Sigmoid colon (tissue), 7 donors: ENCODE data around the gene SLC27A2. TPM values are rescaled to one million over a fixed set of nuclear protein-coding genes. Genes with fewer than 3 reads are reported as not detected.
"Not testable (repeated sequence)": the region's sequence is repeated elsewhere in the genome, so short reads cannot be mapped to it uniquely, and the experiment has no call there.

Source experiments
- DNase-seq: peaks from one replicate; pipeline ENCODE4 v3.0.0-alpha.2; 2019
- H3K27ac ChIP-seq, 4 donors: fragments of 200-600 bp; sonication (generic); one replicate each; pipeline ENCODE4 v1.5.1; 2016 to 2019; ENCODE audit warnings: mild to moderate bottlenecking in 1 of 4
- H3K27me3 ChIP-seq, 3 donors: fragments of 200-600 bp; sonication (generic); one replicate each; pipeline ENCODE4 v1.5.1; 2019; ENCODE audit warnings: mild to moderate bottlenecking in 1 of 3
- H3K36me3 ChIP-seq, 4 donors: fragments of 200-600 bp; sonication (generic); one replicate each; pipeline ENCODE4 v1.5.1; 2016 to 2019
- H3K4me1 ChIP-seq, 4 donors: fragments of 200-600 bp; sonication (generic); one replicate each; pipeline ENCODE4 v1.5.1; 2017 to 2019
- H3K4me3 ChIP-seq, 4 donors: fragments of 200-600 bp; sonication (generic); one replicate each; pipeline ENCODE4 v1.5.1; 2017 to 2019; ENCODE audit warnings: mild to moderate bottlenecking in 2 of 4, moderate library complexity in 1 of 4
- H3K9me3 ChIP-seq, 4 donors: fragments of 200-600 bp in 3 of 4; sonication (generic) in 3 of 4; one replicate each; pipeline versions ENCODE4 v1.5.1 to v1.6.1; 2013 to 2019
- CTCF ChIP-seq, 4 experiments: fragments of 450-650 bp in 3 of 4; fragments of 200-600 bp in 1 of 4; IDR thresholded peaks; one replicate each; pipeline ENCODE4 v1.5.1; 2016 to 2019; ENCODE audit warnings: antibody characterized with exemption in 4 of 4, mild to moderate bottlenecking in 3 of 4, moderate library complexity in 2 of 4
- EP300 ChIP-seq, 4 donors: sonication (generic); formaldehyde crosslinking; IDR thresholded peaks; one replicate each; pipeline ENCODE4 v1.6.1; 2017; ENCODE audit warnings: antibody characterized with exemption in 4 of 4
- POLR2A ChIP-seq, 2 donors: fragments of 450-650 bp; IDR thresholded peaks; one replicate each; pipeline ENCODE4 v1.6.1; 2016; ENCODE audit warnings: antibody characterized with exemption in 2 of 2, mild to moderate bottlenecking in 2 of 2, moderate library complexity in 2 of 2
- POLR2AphosphoS5 ChIP-seq, 4 donors: sonication (generic); formaldehyde crosslinking; IDR thresholded peaks; one replicate each; pipeline ENCODE4 v1.6.1; 2017; ENCODE audit warnings: antibody characterized with exemption in 4 of 4
- WGBS, 2 donors: extraction: QIAGEN DNeasy Blood & Tissue Kit; methylation state at CpG; one replicate each; pipeline ENCODE4 v1.1.7; 2013; 5-methylcytosine and 5-hydroxymethylcytosine counted together
- intact Hi-C: fragments of 100-400 bp; cut with DNase I; formaldehyde crosslinking; loops from one replicate; pipeline ENCODE4 v1.15.1; 2023
- polyA plus RNA-seq, 3 donors: library from polyadenylated mRNA; stranded (reverse); fragments of 200-250 nt; gene quantifications; one replicate each; pipeline ENCODE4 v1.2.3, GENCODE V29; 2013
- total RNA-seq, 4 donors: library from RNA; depleted of rRNA; stranded (reverse); fragments of >200 nt; gene quantifications; one replicate each; pipeline ENCODE4 v1.1.0, GENCODE V29; 2016
- donor health status: healthy with polysubstance abuse.
- donor health status: Bipolar disorder and iron deficiency.
- donor health status: healthy.

SLC27A2 gene
- total RNA-seq (under 1 TPM in 2 of 4 donors, not detected in 2; 0.33 to 0.36 TPM), polyA plus RNA-seq (10 to 100 TPM in 1 of 3 donors, 1 to 10 TPM in 2; 4.6 to 16.6 (median 5.4) TPM)

GRCh38 chr15:50181969-50182218 is at the start of gene SLC27A2:
Gene SLC27A2, plus strand, starts transcription at chr15:50182196. Its CDS starts 232 bp downstream, at chr15:50182428.
- DNase-seq = no peak
- intact Hi-C loops = no loop called here
- WGBS, 2 donors = 1 to 4% methylated on average over 17 of the region's 17 CpGs
- TF ChIP-seq POLR2A (IDR thresholded peaks at IDR 0.05) (no peak), POLR2AphosphoS5 (IDR thresholded peaks at IDR 0.05) (no peak), EP300 (IDR thresholded peaks at IDR 0.05) (no peak), CTCF (IDR thresholded peaks at IDR 0.05) (peak in 1 of 4 experiments; percentile 6)
- no peak within 1 kb of the TSS for H3K27ac ChIP-seq
- no peaks in the 10 kb centered on the region for H3K36me3 ChIP-seq
- H3K9me3 ChIP-seq = no peaks in the 10 kb centered on the region
- H3K4me1 ChIP-seq = peaks cover 0 to 14% (median 12%) of the 10 kb centered on the region in 4 donors
- peaks cover 4 to 37% (median 27%) of the 10 kb centered on the region in 3 donors for H3K27me3 ChIP-seq
- H3K4me3 ChIP-seq = peak within 1 kb of the TSS; percentile 4 to 55 (median 42)

GRCh38 chr15:50132251-50132984 is 49.6 kb upstream of the SLC27A2 start:
- H3K36me3 ChIP-seq, DNase-seq, H3K9me3 ChIP-seq, H3K27ac ChIP-seq, H3K27me3 ChIP-seq, H3K4me3 ChIP-seq: not testable (repeated sequence)
- 89 to 93% methylated on average over 3 of the region's 3 CpGs for WGBS, 2 donors
- intact Hi-C loops = loop anchor here (10.0 kb wide), 1 partner anchor 258 kb away; no protein-coding TSS in a partner anchor
- H3K4me1 ChIP-seq = peaks cover 0 to 33% (median 20%) of the 10 kb centered on the region in 4 donors

GRCh38 chr15:50134524-50135024 is 47.4 kb upstream of the SLC27A2 start:
- intact Hi-C loops = loop anchor here (5.0 to 10.0 kb wide), 3 partner anchors 77 to 512 kb away; partner anchors contain the start of genes DTWD1 and FAM227B
- Histone ChIP-seq H3K9me3 (no peaks in the 10 kb centered on the region), H3K27me3 (no peaks in the 10 kb centered on the region), H3K4me3 (no peak overlapping the region), H3K27ac (peak overlapping the region; percentile 33 to 86 (median 57)), H3K36me3 (no peaks in the 10 kb centered on the region), H3K4me1 (peaks cover 0 to 34% (median 20%) of the 10 kb centered on the region in 4 donors)
- no peak for TF ChIP-seq CTCF (IDR thresholded peaks at IDR 0.05)
- peak in 2 of 4 donors; percentile 25 to 35 for TF ChIP-seq POLR2AphosphoS5 (IDR thresholded peaks at IDR 0.05)
- TF ChIP-seq POLR2A (IDR thresholded peaks at IDR 0.05) = no peak
- 24 to 30% methylated on average over 2 of the region's 2 CpGs for WGBS, 2 donors
- DNase-seq = no peak

GRCh38 chr15:50135031-50135551 is 46.9 kb upstream of the SLC27A2 start:
- WGBS, 2 donors = 60 to 75% methylated on average over 5 of the region's 5 CpGs
- H3K27ac ChIP-seq = peak overlapping the region; percentile 33 to 86 (median 57)
- peaks cover 0 to 34% (median 20%) of the 10 kb centered on the region in 4 donors for H3K4me1 ChIP-seq
- H3K4me3 ChIP-seq = no peak overlapping the region
- no peak for DNase-seq
- intact Hi-C loops = loop anchor here (5.0 to 10.0 kb wide), 3 partner anchors 78 to 513 kb away; partner anchors contain the start of genes DTWD1 and FAM227B
- no peaks in the 10 kb centered on the region for H3K9me3 ChIP-seq
- H3K27me3 ChIP-seq = no peaks in the 10 kb centered on the region
- no peak for TF ChIP-seq POLR2A (IDR thresholded peaks at IDR 0.05)
- no peak for TF ChIP-seq POLR2AphosphoS5 (IDR thresholded peaks at IDR 0.05)
- no peak for TF ChIP-seq EP300 (IDR thresholded peaks at IDR 0.05)
- no peak for TF ChIP-seq CTCF (IDR thresholded peaks at IDR 0.05)
- H3K36me3 ChIP-seq = no peaks in the 10 kb centered on the region

GRCh38 chr15:50137330-50137761 is 44.6 kb upstream of the SLC27A2 start:
- TF ChIP-seq EP300 (IDR thresholded peaks at IDR 0.05) (no peak), POLR2AphosphoS5 (IDR thresholded peaks at IDR 0.05) (no peak), CTCF (IDR thresholded peaks at IDR 0.05) (no peak), POLR2A (IDR thresholded peaks at IDR 0.05) (no peak)
- Histone ChIP-seq H3K4me1 (peaks cover 0 to 34% (median 21%) of the 10 kb centered on the region in 4 donors), H3K27ac (no peak overlapping the region), H3K36me3 (no peaks in the 10 kb centered on the region), H3K4me3 (no peak overlapping the region), H3K9me3 (no peaks in the 10 kb centered on the region), H3K27me3 (no peaks in the 10 kb centered on the region)
- 89 to 90% methylated on average over 7 of the region's 7 CpGs for WGBS, 2 donors
- intact Hi-C loops = loop anchor here (5.0 to 10.0 kb wide), 3 partner anchors 80 to 515 kb away; partner anchors contain the start of genes DTWD1 and FAM227B
- no peak for DNase-seq
